Panc1 (cell line): Measurements from ENCODE around the gene TARP.

Experiments used
- POLR2AphosphoS5 ChIP-seq: IDR thresholded peaks from 2 replicates; pipeline ENCODE4 v1.6.1; 2012; ENCODE audit warnings: mild to moderate bottlenecking, low read depth, low read length, moderate library complexity
- SIN3A ChIP-seq: IDR thresholded peaks from 2 replicates; pipeline ENCODE4 v1.6.1; 2012; ENCODE audit warnings: low read depth, mild to moderate bottlenecking, low read length, moderate library complexity, borderline replicate concordance; ENCODE audit not compliant: insufficient read depth
- TCF7L2 ChIP-seq: IDR thresholded peaks from 2 replicates; pipeline ENCODE4 v1.6.1; 2011; ENCODE audit warnings: mild to moderate bottlenecking, low read depth, low read length, inconsistent platforms
- TF ChIP-seq, protein P1 (sequence below): fragments of 450-650 bp; IDR thresholded peaks from 2 replicates; pipeline ENCODE4 v1.5.1; 2017; ENCODE audit warnings: mild to moderate bottlenecking
- TF ChIP-seq, protein P2 (sequence below), 2 experiments: IDR thresholded peaks; 2 replicates each; pipeline ENCODE4 v1.6.1; 2011 to 2012; ENCODE audit warnings: low read depth in 2 of 2, control low read depth in 1 of 2, low read length in 1 of 2, mild to moderate bottlenecking in 1 of 2, moderate library complexity in 1 of 2; ENCODE audit not compliant: insufficient read depth in 1 of 2

DNA sequence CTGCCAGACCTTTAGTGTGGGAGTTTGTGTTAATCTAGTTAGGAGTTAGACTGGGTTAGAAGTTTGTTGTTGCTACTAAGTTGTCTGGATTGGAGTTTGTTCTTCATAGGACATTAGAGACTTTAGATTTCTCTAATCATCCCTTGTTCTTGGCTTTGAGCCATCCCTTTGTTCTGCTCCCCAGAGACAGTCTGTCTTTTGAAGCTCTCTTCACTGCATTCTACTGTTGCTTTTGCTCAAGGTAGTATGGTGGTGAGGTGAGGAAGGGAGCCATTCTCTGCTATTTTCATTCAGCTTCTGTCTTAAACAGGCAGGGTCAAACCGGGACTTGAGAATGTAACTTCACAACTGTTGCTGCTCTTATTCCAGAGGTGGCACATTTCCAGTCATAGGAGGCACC lies 10.4 kb upstream of the TARP start:
- TF ChIP-seq, protein P1, sequence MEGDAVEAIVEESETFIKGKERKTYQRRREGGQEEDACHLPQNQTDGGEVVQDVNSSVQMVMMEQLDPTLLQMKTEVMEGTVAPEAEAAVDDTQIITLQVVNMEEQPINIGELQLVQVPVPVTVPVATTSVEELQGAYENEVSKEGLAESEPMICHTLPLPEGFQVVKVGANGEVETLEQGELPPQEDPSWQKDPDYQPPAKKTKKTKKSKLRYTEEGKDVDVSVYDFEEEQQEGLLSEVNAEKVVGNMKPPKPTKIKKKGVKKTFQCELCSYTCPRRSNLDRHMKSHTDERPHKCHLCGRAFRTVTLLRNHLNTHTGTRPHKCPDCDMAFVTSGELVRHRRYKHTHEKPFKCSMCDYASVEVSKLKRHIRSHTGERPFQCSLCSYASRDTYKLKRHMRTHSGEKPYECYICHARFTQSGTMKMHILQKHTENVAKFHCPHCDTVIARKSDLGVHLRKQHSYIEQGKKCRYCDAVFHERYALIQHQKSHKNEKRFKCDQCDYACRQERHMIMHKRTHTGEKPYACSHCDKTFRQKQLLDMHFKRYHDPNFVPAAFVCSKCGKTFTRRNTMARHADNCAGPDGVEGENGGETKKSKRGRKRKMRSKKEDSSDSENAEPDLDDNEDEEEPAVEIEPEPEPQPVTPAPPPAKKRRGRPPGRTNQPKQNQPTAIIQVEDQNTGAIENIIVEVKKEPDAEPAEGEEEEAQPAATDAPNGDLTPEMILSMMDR = no peak
- no peak for TF ChIP-seq SIN3A
- TF ChIP-seq, protein P2, sequence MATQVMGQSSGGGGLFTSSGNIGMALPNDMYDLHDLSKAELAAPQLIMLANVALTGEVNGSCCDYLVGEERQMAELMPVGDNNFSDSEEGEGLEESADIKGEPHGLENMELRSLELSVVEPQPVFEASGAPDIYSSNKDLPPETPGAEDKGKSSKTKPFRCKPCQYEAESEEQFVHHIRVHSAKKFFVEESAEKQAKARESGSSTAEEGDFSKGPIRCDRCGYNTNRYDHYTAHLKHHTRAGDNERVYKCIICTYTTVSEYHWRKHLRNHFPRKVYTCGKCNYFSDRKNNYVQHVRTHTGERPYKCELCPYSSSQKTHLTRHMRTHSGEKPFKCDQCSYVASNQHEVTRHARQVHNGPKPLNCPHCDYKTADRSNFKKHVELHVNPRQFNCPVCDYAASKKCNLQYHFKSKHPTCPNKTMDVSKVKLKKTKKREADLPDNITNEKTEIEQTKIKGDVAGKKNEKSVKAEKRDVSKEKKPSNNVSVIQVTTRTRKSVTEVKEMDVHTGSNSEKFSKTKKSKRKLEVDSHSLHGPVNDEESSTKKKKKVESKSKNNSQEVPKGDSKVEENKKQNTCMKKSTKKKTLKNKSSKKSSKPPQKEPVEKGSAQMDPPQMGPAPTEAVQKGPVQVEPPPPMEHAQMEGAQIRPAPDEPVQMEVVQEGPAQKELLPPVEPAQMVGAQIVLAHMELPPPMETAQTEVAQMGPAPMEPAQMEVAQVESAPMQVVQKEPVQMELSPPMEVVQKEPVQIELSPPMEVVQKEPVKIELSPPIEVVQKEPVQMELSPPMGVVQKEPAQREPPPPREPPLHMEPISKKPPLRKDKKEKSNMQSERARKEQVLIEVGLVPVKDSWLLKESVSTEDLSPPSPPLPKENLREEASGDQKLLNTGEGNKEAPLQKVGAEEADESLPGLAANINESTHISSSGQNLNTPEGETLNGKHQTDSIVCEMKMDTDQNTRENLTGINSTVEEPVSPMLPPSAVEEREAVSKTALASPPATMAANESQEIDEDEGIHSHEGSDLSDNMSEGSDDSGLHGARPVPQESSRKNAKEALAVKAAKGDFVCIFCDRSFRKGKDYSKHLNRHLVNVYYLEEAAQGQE (IDR thresholded peaks at IDR 0.05; ENCODE audit: insufficient read depth in 1 of 2, low read depth in 2 of 2, low read length in 1 of 2) = no peak
- TF ChIP-seq POLR2AphosphoS5 = no peak
- TF ChIP-seq TCF7L2 = no peak
